HUES48 (cell line): ENCODE results near the gene PRKAR2B.
"Not testable (repeated sequence)": the region's sequence is repeated elsewhere in the genome, so short reads cannot be mapped to it uniquely, and the experiment has no call there.

Experiments
- H3K27ac ChIP-seq: one replicate; pipeline ENCODE4 v1.7.0; 2013; ENCODE audit warnings: low read depth, low read length, inconsistent platforms
- H3K27me3 ChIP-seq: 2 replicates; pipeline ENCODE4 v1.6.1; 2013; ENCODE audit warnings: mild to moderate bottlenecking, low read length; ENCODE audit not compliant: control insufficient read depth, insufficient read depth
- H3K36me3 ChIP-seq: 2 replicates; pipeline ENCODE4 v1.6.1; 2013; ENCODE audit warnings: low read length; ENCODE audit not compliant: control insufficient read depth, insufficient read depth
- H3K4me1 ChIP-seq: 2 replicates; pipeline ENCODE4 v1.6.1; 2013; ENCODE audit warnings: mild to moderate bottlenecking, low read length; ENCODE audit not compliant: control insufficient read depth, insufficient read depth
- H3K4me3 ChIP-seq: 2 replicates; pipeline ENCODE4 v1.5.1; 2013; ENCODE audit warnings: mild to moderate bottlenecking, low read depth, low read length
- H3K9ac ChIP-seq: 2 replicates; pipeline ENCODE4 v1.6.1; 2013; ENCODE audit warnings: mild to moderate bottlenecking, low read depth, low read length, moderate library complexity
- H3K9me3 ChIP-seq: 2 replicates; pipeline ENCODE4 v1.6.1; 2013; ENCODE audit warnings: low read length; ENCODE audit not compliant: control insufficient read depth, insufficient read depth

Gene PRKAR2B

GRCh38 chr7:107080099-107080505 is 35.6 kb downstream of the PRKAR2B start:
- H3K4me3 ChIP-seq: no peak overlapping the region
- H3K4me1 ChIP-seq: no peaks in the 10 kb centered on the region; the same call in 1 of the 2 replicates
- H3K9me3 ChIP-seq: no peaks in the 10 kb centered on the region
- no peak overlapping the region for H3K9ac ChIP-seq
- H3K27me3 ChIP-seq: no peaks in the 10 kb centered on the region
- H3K36me3 ChIP-seq: no peaks in the 10 kb centered on the region
- H3K27ac ChIP-seq: no peak overlapping the region

GRCh38 chr7:107080533-107080932 is 36.0 kb downstream of the PRKAR2B start:
- no peak overlapping the region for H3K9ac ChIP-seq
- no peaks in the 10 kb centered on the region for H3K36me3 ChIP-seq
- no peaks in the 10 kb centered on the region for H3K9me3 ChIP-seq
- no peak overlapping the region for H3K4me3 ChIP-seq
- H3K4me1 ChIP-seq: no peaks in the 10 kb centered on the region; the same call in 1 of the 2 replicates
- no peak overlapping the region for H3K27ac ChIP-seq
- no peaks in the 10 kb centered on the region for H3K27me3 ChIP-seq

- Histone ChIP-seq H3K9ac (no peak overlapping the region), H3K4me3 (no peak overlapping the region), H3K9me3 (no peaks in the 10 kb centered on the region), H3K27ac (no peak overlapping the region), H3K4me1 (peaks cover 11% of the 10 kb centered on the region), H3K27me3 (no peaks in the 10 kb centered on the region), H3K36me3 (no peaks in the 10 kb centered on the region)
Measured at GRCh38 chr7:107085180-107085579, 40.7 kb downstream of the PRKAR2B start.

- Histone ChIP-seq H3K4me1 (peaks cover 24% of the 10 kb centered on the region), H3K4me3 (no peak overlapping the region), H3K36me3 (no peaks in the 10 kb centered on the region), H3K27me3 (no peaks in the 10 kb centered on the region), H3K9me3 (no peaks in the 10 kb centered on the region), H3K9ac (no peak overlapping the region), H3K27ac (no peak overlapping the region)
Measured at GRCh38 chr7:107089627-107090026, 45.1 kb downstream of the PRKAR2B start.

- Histone ChIP-seq H3K4me1 (peaks cover 24% of the 10 kb centered on the region), H3K27ac (no peak overlapping the region), H3K9me3 (no peaks in the 10 kb centered on the region), H3K27me3 (no peaks in the 10 kb centered on the region), H3K4me3 (no peak overlapping the region), H3K36me3 (no peaks in the 10 kb centered on the region), H3K9ac (no peak overlapping the region)
Measured at GRCh38 chr7:107090457-107090856, 46.0 kb downstream of the PRKAR2B start.

- Histone ChIP-seq H3K36me3 (no peaks in the 10 kb centered on the region), H3K4me3 (no peak overlapping the region), H3K27me3 (no peaks in the 10 kb centered on the region), H3K27ac (no peak overlapping the region), H3K9me3 (no peaks in the 10 kb centered on the region), H3K9ac (no peak overlapping the region), H3K4me1 (peaks cover 24% of the 10 kb centered on the region)
Measured at GRCh38 chr7:107091306-107091705, 46.8 kb downstream of the PRKAR2B start.

- H3K9me3 ChIP-seq, H3K9ac ChIP-seq, H3K27me3 ChIP-seq, H3K4me3 ChIP-seq, H3K36me3 ChIP-seq, H3K27ac ChIP-seq: not testable (repeated sequence)
- peaks cover 24% of the 10 kb centered on the region for H3K4me1 ChIP-seq
Measured at GRCh38 chr7:107093671-107094070, 49.2 kb downstream of the PRKAR2B start.

GRCh38 chr7:107099154-107099553 is 54.6 kb downstream of the PRKAR2B start:
- H3K9me3 ChIP-seq, H3K9ac ChIP-seq, H3K4me3 ChIP-seq, H3K27ac ChIP-seq, H3K4me1 ChIP-seq, H3K27me3 ChIP-seq, H3K36me3 ChIP-seq: not testable (repeated sequence)

- Histone ChIP-seq H3K9ac (no peak overlapping the region), H3K9me3 (peaks cover 4% of the 10 kb centered on the region; the same call in 1 of the 2 replicates), H3K4me3 (no peak overlapping the region), H3K27me3 (no peaks in the 10 kb centered on the region), H3K27ac (no peak overlapping the region), H3K36me3 (no peaks in the 10 kb centered on the region), H3K4me1 (no peaks in the 10 kb centered on the region)
Measured at GRCh38 chr7:107100824-107101223, 56.3 kb downstream of the PRKAR2B start.

GRCh38 chr7:107103369-107103768 is 58.9 kb downstream of the PRKAR2B start:
- Histone ChIP-seq H3K4me1 (no peaks in the 10 kb centered on the region), H3K9me3 (peaks cover 4% of the 10 kb centered on the region; the same call in 1 of the 2 replicates), H3K9ac (no peak overlapping the region), H3K36me3 (no peaks in the 10 kb centered on the region), H3K27ac (no peak overlapping the region), H3K27me3 (no peaks in the 10 kb centered on the region), H3K4me3 (no peak overlapping the region)

- Histone ChIP-seq H3K4me3 (no peak overlapping the region), H3K36me3 (no peaks in the 10 kb centered on the region), H3K4me1 (no peaks in the 10 kb centered on the region), H3K27me3 (no peaks in the 10 kb centered on the region), H3K9me3 (no peaks in the 10 kb centered on the region), H3K9ac (no peak overlapping the region), H3K27ac (no peak overlapping the region)
Measured at GRCh38 chr7:107104801-107105200, 60.3 kb downstream of the PRKAR2B start.
